ENCODE measurements around the gene CPLX1. TPM values are rescaled to one million over a fixed set of nuclear protein-coding genes. Genes with fewer than 3 reads are reported as not detected.
A peak's percentile ranks its signal among the peaks of the same experiment; 100 is the strongest.

The CPLX1 gene
- polyA plus RNA-seq, 3 donors = not detected

DNA sequence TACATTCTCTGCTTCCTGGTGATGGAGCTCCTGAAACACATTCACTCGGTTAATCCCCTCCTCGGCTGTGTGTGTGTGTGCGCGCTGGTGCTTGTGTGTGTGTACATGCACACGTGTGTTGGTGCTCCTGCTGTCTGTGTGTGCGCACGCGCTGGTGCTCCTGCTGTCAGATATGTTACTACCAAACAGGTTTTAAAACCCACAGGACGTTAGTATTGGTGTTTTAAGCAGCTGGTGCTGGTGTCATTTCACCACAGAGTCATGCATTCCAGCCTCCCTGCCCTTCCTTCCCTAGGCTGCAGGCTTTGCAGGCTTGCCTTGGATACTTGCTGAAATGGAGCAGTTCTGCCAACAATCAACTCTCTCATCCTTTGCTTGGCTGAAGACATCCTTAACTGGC, 48.1 kb upstream of the CPLX1 start:
- no peak overlapping the region for H3K9ac ChIP-seq (ENCODE audit: insufficient read depth, low read length, poor library complexity, severe bottlenecking)
- no peak for DNase-seq
- Mint-ChIP-seq H3K27ac (peak overlapping the region in 1 of 7 donors; percentile 72), H3K9me3 (peaks cover 0 to 9% (median 2%) of the 10 kb centered on the region in 7 donors), H3K36me3 (peaks cover 84 to 96% of the 10 kb centered on the region in 2 donors), H3K27me3 (ENCODE audit: low read depth in 3 of 3) (no peaks in the 10 kb centered on the region), H3K4me3 (no peak overlapping the region), H3K4me1 (no peaks in the 10 kb centered on the region)
- H4K20me1 ChIP-seq (ENCODE audit: insufficient read depth, low read length) = peaks cover 33% of the 10 kb centered on the region
- no peaks in the 10 kb centered on the region for H3K27me3 ChIP-seq (ENCODE audit: control insufficient read depth in 2 of 2, insufficient read depth in 2 of 2, low read length in 2 of 2)
- no peak overlapping the region for H3K4me2 ChIP-seq (replicated peaks; ENCODE audit: extremely low read depth, low read length, poor library complexity, severe bottlenecking)
- no peak overlapping the region for H3K27ac ChIP-seq (ENCODE audit: low read depth in 1 of 2, low read length in 2 of 2)
- peaks cover 0 to 4% of the 10 kb centered on the region in 2 donors for H3K9me3 ChIP-seq (replicated peaks in 1 of 2; ENCODE audit: control insufficient read depth in 1 of 2, insufficient read depth in 1 of 2, low read length in 2 of 2)
- WGBS (ENCODE audit: insufficient coverage) = no CpG with 5 or more reads among the region's 9 CpGs
- no peaks in the 10 kb centered on the region for H3K4me1 ChIP-seq (ENCODE audit: control insufficient read depth in 1 of 2, insufficient read depth in 2 of 2, low read length in 2 of 2)
- no peak overlapping the region for H3K4me3 ChIP-seq (replicated peaks in 1 of 3; ENCODE audit: low read depth in 2 of 3, low read length in 3 of 3)
- TF ChIP-seq, protein P1, sequence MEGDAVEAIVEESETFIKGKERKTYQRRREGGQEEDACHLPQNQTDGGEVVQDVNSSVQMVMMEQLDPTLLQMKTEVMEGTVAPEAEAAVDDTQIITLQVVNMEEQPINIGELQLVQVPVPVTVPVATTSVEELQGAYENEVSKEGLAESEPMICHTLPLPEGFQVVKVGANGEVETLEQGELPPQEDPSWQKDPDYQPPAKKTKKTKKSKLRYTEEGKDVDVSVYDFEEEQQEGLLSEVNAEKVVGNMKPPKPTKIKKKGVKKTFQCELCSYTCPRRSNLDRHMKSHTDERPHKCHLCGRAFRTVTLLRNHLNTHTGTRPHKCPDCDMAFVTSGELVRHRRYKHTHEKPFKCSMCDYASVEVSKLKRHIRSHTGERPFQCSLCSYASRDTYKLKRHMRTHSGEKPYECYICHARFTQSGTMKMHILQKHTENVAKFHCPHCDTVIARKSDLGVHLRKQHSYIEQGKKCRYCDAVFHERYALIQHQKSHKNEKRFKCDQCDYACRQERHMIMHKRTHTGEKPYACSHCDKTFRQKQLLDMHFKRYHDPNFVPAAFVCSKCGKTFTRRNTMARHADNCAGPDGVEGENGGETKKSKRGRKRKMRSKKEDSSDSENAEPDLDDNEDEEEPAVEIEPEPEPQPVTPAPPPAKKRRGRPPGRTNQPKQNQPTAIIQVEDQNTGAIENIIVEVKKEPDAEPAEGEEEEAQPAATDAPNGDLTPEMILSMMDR (IDR thresholded peaks at IDR 0.05) = no peak
- no peaks in the 10 kb centered on the region for H3K79me2 ChIP-seq (ENCODE audit: insufficient read depth, low read length)
- peaks cover 89 to 100% of the 10 kb centered on the region in 2 donors for H3K36me3 ChIP-seq (replicated peaks in 1 of 2; ENCODE audit: control insufficient read depth in 1 of 2, insufficient read depth in 2 of 2, low read length in 2 of 2)
- no peak overlapping the region for H2AFZ ChIP-seq (ENCODE audit: insufficient read depth, low read depth, low read length, poor library complexity, severe bottlenecking)
- intact Hi-C loops (cut with micrococcal nuclease) = no loop called here

DNA sequence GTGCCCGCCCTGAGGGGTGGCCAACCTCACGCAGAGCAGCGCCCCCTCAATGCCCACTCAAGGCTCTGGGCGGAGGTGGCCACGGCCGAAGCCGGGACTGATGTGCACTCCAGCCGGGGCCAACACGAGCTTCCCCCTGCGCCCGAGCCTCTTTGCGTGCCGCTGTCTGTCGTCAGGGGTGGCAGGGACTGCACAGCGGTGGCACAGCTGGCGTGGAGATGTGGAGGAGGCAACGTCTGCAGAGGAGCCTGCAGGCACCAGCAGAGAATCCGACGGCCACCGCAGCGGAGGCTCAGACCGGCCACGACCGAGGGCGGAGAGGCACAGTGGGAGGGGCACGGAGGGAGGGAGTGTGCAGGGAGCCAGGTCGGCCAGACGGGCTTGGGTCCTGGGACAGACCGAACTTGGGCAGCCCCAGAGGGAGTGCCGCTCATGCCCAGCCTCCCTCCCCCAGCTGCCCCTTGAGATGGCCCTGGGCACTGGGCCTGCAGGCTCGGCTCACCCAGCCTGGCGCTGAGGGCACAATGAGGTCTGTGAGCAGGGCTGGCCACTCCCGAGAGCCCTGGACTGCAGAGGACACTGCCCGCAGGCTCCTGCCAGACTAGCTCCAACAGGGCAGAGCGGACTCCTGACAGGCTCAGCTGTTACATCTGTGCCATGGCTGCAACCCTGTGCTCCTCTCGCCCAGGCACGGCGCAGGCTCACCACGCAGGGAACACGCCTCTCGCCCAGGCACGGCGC, 46.5 kb upstream of the CPLX1 start:
- Mint-ChIP-seq H3K4me3 (no peak overlapping the region), H3K4me1 (no peaks in the 10 kb centered on the region), H3K27ac (no peak overlapping the region), H3K36me3 (peaks cover 80 to 95% of the 10 kb centered on the region in 2 donors), H3K9me3 (peaks cover 0 to 9% (median 2%) of the 10 kb centered on the region in 7 donors), H3K27me3 (ENCODE audit: low read depth in 3 of 3) (no peaks in the 10 kb centered on the region)
- no peak for DNase-seq
- Histone ChIP-seq H3K36me3 (replicated peaks in 1 of 2; ENCODE audit: control insufficient read depth in 1 of 2, insufficient read depth in 2 of 2, low read length in 2 of 2) (peaks cover 92 to 100% of the 10 kb centered on the region in 2 donors), H3K27me3 (ENCODE audit: control insufficient read depth in 2 of 2, insufficient read depth in 2 of 2, low read length in 2 of 2) (no peaks in the 10 kb centered on the region), H3K4me2 (replicated peaks; ENCODE audit: extremely low read depth, low read length, poor library complexity, severe bottlenecking) (no peak overlapping the region), H3K79me2 (ENCODE audit: insufficient read depth, low read length) (no peaks in the 10 kb centered on the region), H3K4me3 (replicated peaks in 1 of 3; ENCODE audit: low read depth in 2 of 3, low read length in 3 of 3) (no peak overlapping the region), H3K4me1 (ENCODE audit: control insufficient read depth in 1 of 2, insufficient read depth in 2 of 2, low read length in 2 of 2) (no peaks in the 10 kb centered on the region), H4K20me1 (ENCODE audit: insufficient read depth, low read length) (peaks cover 30% of the 10 kb centered on the region), H2AFZ (ENCODE audit: insufficient read depth, low read depth, low read length, poor library complexity, severe bottlenecking) (no peak overlapping the region), H3K9ac (ENCODE audit: insufficient read depth, low read length, poor library complexity, severe bottlenecking) (no peak overlapping the region), H3K9me3 (replicated peaks in 1 of 2; ENCODE audit: control insufficient read depth in 1 of 2, insufficient read depth in 1 of 2, low read length in 2 of 2) (peaks cover 0 to 4% of the 10 kb centered on the region in 2 donors), H3K27ac (ENCODE audit: low read depth in 1 of 2, low read length in 2 of 2) (no peak overlapping the region)
- TF ChIP-seq, protein P1 (IDR thresholded peaks at IDR 0.05) = no peak
- intact Hi-C loops (cut with micrococcal nuclease) = no loop called here
- 97% methylated on average over 43 of the region's 43 CpGs for WGBS (ENCODE audit: insufficient coverage)
